Epithelial cell of esophagus (primary cell): ENCODE results near the gene UGGT2.
A peak's percentile ranks its signal among the peaks of the same experiment; 100 is the strongest.

Experiments
- DNase-seq: peaks from one replicate; pipeline ENCODE4 v3.0.0; 2010; ENCODE audit warnings: low read depth
- H3K4me3 ChIP-seq: 2 replicates; pipeline ENCODE4 v1.5.1; 2011; ENCODE audit warnings: mild to moderate bottlenecking, low read length, control low read depth
- CTCF ChIP-seq: IDR thresholded peaks from 2 replicates; pipeline ENCODE4 v1.5.1; 2011; ENCODE audit warnings: low read depth, mild to moderate bottlenecking, low read length, control low read depth, inconsistent platforms; ENCODE audit not compliant: insufficient read depth; ENCODE audit errors: missing control alignments

The UGGT2 gene

GRCh38 chr13:95898256-95898655, 154.9 kb downstream of the UGGT2 start:
- no peak for TF ChIP-seq CTCF
- DNase-seq: peak; percentile 61

GRCh38 chr13:95896301-95896700, 156.9 kb downstream of the UGGT2 start:
- DNase-seq: peak; percentile 34
- TF ChIP-seq CTCF: no peak
- no peak overlapping the region for H3K4me3 ChIP-seq

More at GRCh38 chr13:95898256-95898655, 154.9 kb downstream of the UGGT2 start:
- no peak overlapping the region for H3K4me3 ChIP-seq

GRCh38 chr13:95893861-95894260, 159.3 kb downstream of the UGGT2 start:
- TF ChIP-seq CTCF: no peak
- H3K4me3 ChIP-seq: no peak overlapping the region
- DNase-seq: no peak

- DNase-seq: no peak
- TF ChIP-seq CTCF: no peak
- H3K4me3 ChIP-seq: no peak overlapping the region
These were observed 171.1 kb downstream of the UGGT2 start for GRCh38 chr13:95882121-95882520.

GRCh38 chr13:95880331-95880730, 172.9 kb downstream of the UGGT2 start:
- no peak for DNase-seq
- TF ChIP-seq CTCF: no peak
- H3K4me3 ChIP-seq: no peak overlapping the region

- peak; percentile 16 for DNase-seq
- TF ChIP-seq CTCF: no peak
- H3K4me3 ChIP-seq: no peak overlapping the region
These were observed 178.9 kb downstream of the UGGT2 start for GRCh38 chr13:95874286-95874685.

GRCh38 chr13:95870421-95870820, 182.8 kb downstream of the UGGT2 start:
- TF ChIP-seq CTCF: no peak
- no peak for DNase-seq
- no peak overlapping the region for H3K4me3 ChIP-seq
